Activated B cell treated with CpG ODN at 0.5 μM for 24 hours (primary cell): ENCODE data around the gene PNP. TPM values are rescaled to one million over a fixed set of nuclear protein-coding genes. Genes with fewer than 3 reads are reported as not detected.
A peak's percentile ranks its signal among the peaks of the same experiment; 100 is the strongest.

Experiments used
- ATAC-seq: fragments of 200-7000 bp; cut with Tn5 transposase; one replicate; pipeline ENCODE4 v1.10.0; 2021; ENCODE audit warnings: low read depth, mild to moderate bottlenecking, moderate library complexity
- CTCF ChIA-PET: fragments of 350-600 bp; sonication (Branson Sonifier 250); formaldehyde crosslinking; loops from one replicate; lab custom pipeline; 2021; ENCODE audit warnings: antibody characterized with exemption; lab: Charles Lee
- POLR2A ChIA-PET: fragments of 350-600 bp; sonication (Branson Sonifier 250); formaldehyde crosslinking; loops from one replicate; lab custom pipeline; 2021; ENCODE audit warnings: antibody characterized with exemption; lab: Charles Lee
- DNase-seq: peaks from one replicate; pipeline ENCODE4 v3.0.0; 2022
- H3K27ac Mint-ChIP-seq: one replicate; pipeline ENCODE4 v1.8.0; 2020; ENCODE audit warnings: mixed read lengths
- H3K27me3 Mint-ChIP-seq: one replicate; pipeline ENCODE4 v1.8.0; 2021; ENCODE audit warnings: mixed read lengths
- H3K36me3 Mint-ChIP-seq: one replicate; pipeline ENCODE4 v1.8.0; 2021; ENCODE audit warnings: low read depth, mixed read lengths
- H3K4me1 Mint-ChIP-seq: one replicate; pipeline ENCODE4 v1.8.0; 2021; ENCODE audit warnings: mixed read lengths
- H3K4me3 Mint-ChIP-seq: one replicate; pipeline ENCODE4 v1.8.0; 2020; ENCODE audit warnings: mild to moderate bottlenecking, mixed read lengths
- H3K9me3 Mint-ChIP-seq: one replicate; pipeline ENCODE4 v1.8.0; 2020; ENCODE audit warnings: mixed read lengths
- CTCF ChIP-seq: fragments of 200-600 bp; IDR thresholded peaks from one replicate; pipeline ENCODE4 v1.8.0; 2022; ENCODE audit warnings: antibody characterized with exemption, mild to moderate bottlenecking
- intact Hi-C: fragments of 100-400 bp; cut with micrococcal nuclease; formaldehyde crosslinking; loops from one replicate; pipeline ENCODE4 v1.15.1; 2024
- total RNA-seq: library from RNA; stranded (reverse); gene quantifications from 2 replicates; pipeline ENCODE4 v1.2.3, GENCODE V29; 2022

Gene PNP
- total RNA-seq, 1 donor from 2014 or later = 88.0 TPM

- no peak for ATAC-seq
- no peak for DNase-seq
- Mint-ChIP-seq H3K4me1 (peaks cover 49% of the 10 kb centered on the region), H3K27ac (no peak overlapping the region), H3K27me3 (no peaks in the 10 kb centered on the region), H3K4me3 (no peak overlapping the region), H3K9me3 (no peaks in the 10 kb centered on the region), H3K36me3 (no peaks in the 10 kb centered on the region)
- intact Hi-C loops = no loop called here
- TF ChIP-seq CTCF = no peak
- ChIA-PET POLR2A (no interaction called here), CTCF (no interaction called here)
Observed at GRCh38 chr14:20434701-20435581, 34.3 kb upstream of the PNP start.

- Mint-ChIP-seq H3K4me3 (no peak within 1 kb of the TSS), H3K9me3 (no peaks in the 10 kb centered on the region), H3K36me3 (no peaks in the 10 kb centered on the region), H3K27me3 (no peaks in the 10 kb centered on the region), H3K4me1 (peaks cover 49% of the 10 kb centered on the region), H3K27ac (no peak within 1 kb of the TSS)
- ATAC-seq (no peak), DNase-seq (no peak)
- TF ChIP-seq CTCF = no peak
- CTCF ChIA-PET = no interaction called here
- intact Hi-C loops = no loop called here
- POLR2A ChIA-PET = interaction anchor here (0.9 kb wide), 1 partner anchor 19 kb away, joined by 3 read pairs; the partner anchor contains the start of gene OSGEP
Observed at GRCh38 chr14:20435582-20436362, 33.4 kb upstream of the PNP start, which contains the start of gene KLHL33. Gene KLHL33 (minus strand): TSS chr14:20436166. CDS start chr14:20435811, 355 bp downstream.

- Mint-ChIP-seq H3K4me1 (peaks cover 50% of the 10 kb centered on the region), H3K9me3 (no peaks in the 10 kb centered on the region), H3K36me3 (no peaks in the 10 kb centered on the region), H3K27me3 (no peaks in the 10 kb centered on the region), H3K27ac (no peak overlapping the region), H3K4me3 (no peak overlapping the region)
- ChIA-PET POLR2A (interaction anchor here (0.9 kb wide), 1 partner anchor 18 kb away, joined by 3 read pairs; the partner anchor contains the start of gene OSGEP), CTCF (no interaction called here)
- intact Hi-C loops = no loop called here
- no peak for TF ChIP-seq CTCF
- DNase-seq (no peak), ATAC-seq (no peak)
Observed at GRCh38 chr14:20436363-20436755, 32.8 kb upstream of the PNP start.

- DNase-seq = no peak
- intact Hi-C loops = loop anchor here (1.0 kb wide), 1 partner anchor 16 kb away; the partner anchor contains the start of gene OSGEP
- H3K27me3 Mint-ChIP-seq = no peaks in the 10 kb centered on the region
- peak overlapping the region; percentile 30 for H3K27ac Mint-ChIP-seq
- H3K4me1 Mint-ChIP-seq = peaks cover 58% of the 10 kb centered on the region
- peak overlapping the region; percentile 15 for H3K4me3 Mint-ChIP-seq
- TF ChIP-seq CTCF = no peak
- CTCF ChIA-PET = no interaction called here
- POLR2A ChIA-PET = interaction anchor here (1.4 kb wide), 1 partner anchor 10 kb away, joined by 3 read pairs; no protein-coding TSS in a partner anchor
- no peaks in the 10 kb centered on the region for H3K9me3 Mint-ChIP-seq
- ATAC-seq = peak; percentile 57
- H3K36me3 Mint-ChIP-seq = no peaks in the 10 kb centered on the region
Observed at GRCh38 chr14:20438664-20439063, 30.5 kb upstream of the PNP start.
